ENCODE results near the gene CACNA1I. TPM values are rescaled to one million over a fixed set of nuclear protein-coding genes. Genes with fewer than 3 reads are reported as not detected.

Gene CACNA1I
- total RNA-seq, 1 donor from 2014 or later: 0.06 TPM

DNA sequence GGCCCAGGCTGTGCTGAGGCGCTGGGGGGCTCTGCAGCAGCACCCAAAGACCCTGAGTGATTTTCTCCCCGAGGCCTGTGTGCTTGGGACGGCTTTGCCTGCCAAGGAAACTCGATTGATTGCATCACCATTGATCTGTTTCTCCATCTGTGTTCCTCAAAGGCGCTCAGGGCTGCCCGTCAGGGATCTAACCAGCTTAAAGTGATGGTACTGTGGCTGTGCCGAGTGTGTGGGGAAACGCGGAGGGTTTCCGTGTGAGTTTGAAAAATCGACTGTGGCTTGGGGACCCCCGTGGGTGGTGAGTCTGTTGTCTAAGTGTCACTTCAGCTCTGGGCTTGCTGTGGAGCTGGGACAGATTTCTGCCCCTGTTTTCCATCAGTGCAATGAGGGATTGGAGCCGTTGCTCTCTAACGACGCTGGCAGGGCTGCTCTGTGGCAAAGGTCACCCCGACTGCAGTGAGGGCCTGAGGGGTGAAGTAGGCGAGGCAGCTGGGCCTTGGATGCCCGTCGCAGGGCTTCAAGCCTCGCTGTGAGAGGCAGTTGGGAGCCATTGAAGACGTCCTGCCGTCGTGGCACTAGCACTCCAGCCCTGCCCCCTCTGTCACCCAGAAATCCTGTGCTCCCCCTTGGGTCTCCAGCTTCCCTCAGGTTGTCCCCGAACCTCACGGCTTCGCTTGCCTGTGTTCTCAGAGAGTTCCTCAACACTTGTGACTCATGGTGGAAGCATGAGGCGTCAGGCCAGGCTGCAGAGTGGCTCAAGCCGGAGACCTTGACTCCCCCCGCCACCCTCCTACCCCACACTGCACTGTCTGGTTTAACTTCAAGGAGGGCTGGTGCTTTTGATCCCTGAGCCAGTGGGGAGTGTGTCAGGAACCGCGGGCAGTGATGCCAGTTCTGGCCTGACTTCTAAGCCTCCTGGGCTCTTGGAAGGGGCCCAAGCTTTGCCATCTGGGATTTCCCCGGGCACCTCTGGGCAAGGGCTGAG, 21.8 kb downstream of the CACNA1I start:
- DNase-seq (ENCODE audit: low read depth): peak; percentile 29
- TF ChIP-seq CTCF (conservative IDR thresholded peaks at IDR 0.05; ENCODE audit: low read depth, low read length): no peak
- no peak overlapping the region for H3K4me3 ChIP-seq (ENCODE audit: low read depth, low read length)

DNA sequence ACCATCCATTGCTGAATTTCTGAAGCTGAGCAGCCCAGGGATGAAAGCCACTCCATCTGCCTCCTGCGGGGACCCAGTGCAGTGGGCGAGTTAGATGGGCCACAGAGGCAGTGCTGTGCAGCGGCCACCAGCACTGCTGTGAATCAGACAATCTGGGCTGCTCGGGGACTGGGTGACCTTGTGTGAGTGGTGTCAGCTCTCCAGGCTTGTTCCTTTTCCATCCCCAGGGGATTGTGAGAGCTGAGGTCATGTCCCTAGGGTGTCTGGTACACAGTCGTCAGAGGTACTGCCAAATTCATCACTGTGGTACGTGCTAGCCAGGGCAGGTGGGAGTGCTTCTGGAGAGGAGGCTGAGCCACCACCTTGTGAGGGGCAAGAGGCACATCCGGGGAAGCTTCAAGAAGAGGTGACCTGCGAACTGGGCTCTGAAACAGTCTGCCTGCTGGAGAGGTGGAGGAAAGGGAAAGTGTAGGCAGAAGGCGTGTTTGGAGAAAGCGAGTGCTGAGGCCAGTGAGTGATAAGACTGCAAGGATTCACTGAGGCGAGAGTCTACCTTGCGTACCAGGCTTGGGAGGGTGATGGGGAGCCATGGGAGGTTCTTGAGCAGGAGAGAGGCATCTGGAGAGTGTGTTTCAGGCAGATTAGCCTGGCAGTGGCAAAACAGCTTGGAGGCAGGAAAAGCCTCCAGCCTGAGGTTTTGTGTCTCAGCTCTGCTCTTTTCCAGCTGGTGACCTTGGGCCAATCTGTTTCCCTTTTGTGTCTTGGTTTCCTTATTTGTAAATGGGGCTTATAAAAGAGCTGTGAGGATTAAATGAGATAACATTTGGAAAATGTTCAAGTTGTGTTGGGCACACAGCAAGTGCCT, 22.7 kb downstream of the CACNA1I start:
- no peak for TF ChIP-seq CTCF (conservative IDR thresholded peaks at IDR 0.05; ENCODE audit: low read depth, low read length)
- DNase-seq (ENCODE audit: low read depth): no peak
- no peak overlapping the region for H3K4me3 ChIP-seq (ENCODE audit: low read depth, low read length)

GRCh38 chr22:39593931-39594285, 23.4 kb downstream of the CACNA1I start:
- TF ChIP-seq CTCF (conservative IDR thresholded peaks at IDR 0.05; ENCODE audit: low read depth, low read length): no peak
- H3K4me3 ChIP-seq (ENCODE audit: low read depth, low read length): no peak overlapping the region
- no peak for DNase-seq (ENCODE audit: low read depth)

DNA sequence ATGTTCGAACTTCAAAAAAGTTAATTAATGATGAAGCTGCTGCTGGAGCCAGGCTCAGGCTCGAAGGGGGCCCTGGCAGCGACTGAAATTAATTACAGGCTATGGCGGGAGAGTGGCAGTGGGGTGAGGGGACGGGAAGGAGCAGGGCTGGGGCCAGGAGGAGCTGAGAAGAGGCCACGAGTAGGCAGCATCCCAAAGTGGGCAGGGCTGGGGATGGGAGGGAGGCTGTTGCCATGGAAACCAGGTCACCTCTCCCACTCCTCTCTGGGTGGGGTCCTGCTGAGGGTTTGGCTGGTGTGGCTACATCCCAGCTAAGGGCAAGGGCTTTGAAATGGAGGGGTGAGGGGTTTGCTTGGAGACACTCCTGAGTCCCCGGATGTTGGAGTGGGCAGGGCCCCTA, 23.9 kb downstream of the CACNA1I start:
- H3K4me3 ChIP-seq (ENCODE audit: low read depth, low read length): no peak overlapping the region
- no peak for DNase-seq (ENCODE audit: low read depth)
- no peak for TF ChIP-seq CTCF (conservative IDR thresholded peaks at IDR 0.05; ENCODE audit: low read depth, low read length)

DNA sequence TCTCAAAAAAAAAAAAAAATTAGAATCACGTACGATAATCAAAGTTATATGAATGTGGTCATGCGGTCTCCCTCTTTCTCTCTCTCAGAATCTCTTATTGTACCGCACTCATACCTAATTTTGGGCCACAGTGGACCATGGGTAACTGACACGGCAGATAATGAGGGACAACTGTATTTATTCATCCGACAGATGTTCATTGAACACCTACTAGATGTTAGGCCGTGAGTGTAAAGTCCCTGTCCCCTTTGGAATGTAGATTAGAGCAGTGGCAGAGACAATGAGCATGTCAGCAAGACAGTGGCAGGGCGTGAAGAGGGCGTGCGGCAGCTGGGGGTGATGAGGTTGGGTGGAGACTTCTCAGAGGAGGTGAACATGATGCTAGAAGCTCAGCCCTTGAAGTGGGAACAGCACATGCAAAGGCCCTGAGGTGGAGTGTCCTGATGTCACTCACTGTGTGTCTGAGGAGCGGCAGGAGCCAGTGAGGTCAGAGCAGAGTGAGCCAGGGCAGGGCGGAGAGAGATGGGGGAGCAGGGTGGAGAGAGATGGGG, 25.1 kb downstream of the CACNA1I start:
- no peak overlapping the region for H3K4me3 ChIP-seq (ENCODE audit: low read depth, low read length)
- no peak for DNase-seq (ENCODE audit: low read depth)
- no peak for TF ChIP-seq CTCF (conservative IDR thresholded peaks at IDR 0.05; ENCODE audit: low read depth, low read length)

GRCh38 chr22:39596601-39597000, 26.0 kb downstream of the CACNA1I start:
- DNase-seq (ENCODE audit: low read depth): no peak
- no peak overlapping the region for H3K4me3 ChIP-seq (ENCODE audit: low read depth, low read length)
- no peak for TF ChIP-seq CTCF (conservative IDR thresholded peaks at IDR 0.05; ENCODE audit: low read depth, low read length)
